ENCODE results near the gene TPSB2.
A peak's percentile ranks its signal among the peaks of the same experiment; 100 is the strongest.
"Not testable (repeated sequence)": the region's sequence is repeated elsewhere in the genome, so short reads cannot be mapped to it uniquely, and the experiment has no call there.

The TPSB2 gene

GRCh38 chr16:1194665-1195392 lies 35.2 kb downstream of the TPSB2 start:
- H3K27me3 Mint-ChIP-seq, result peaks cover 14% of the 10 kb centered on the region
- H3K27ac Mint-ChIP-seq, result no peak overlapping the region
- no peak overlapping the region for H3K4me3 Mint-ChIP-seq
- H3K9me3 Mint-ChIP-seq, result peaks cover 0 to 3% of the 10 kb centered on the region in 2 donors
- ATAC-seq (peak; percentile 42), DNase-seq (peak; percentile 31 to 37)
- peaks cover 15% of the 10 kb centered on the region for H3K4me1 Mint-ChIP-seq

DNA sequence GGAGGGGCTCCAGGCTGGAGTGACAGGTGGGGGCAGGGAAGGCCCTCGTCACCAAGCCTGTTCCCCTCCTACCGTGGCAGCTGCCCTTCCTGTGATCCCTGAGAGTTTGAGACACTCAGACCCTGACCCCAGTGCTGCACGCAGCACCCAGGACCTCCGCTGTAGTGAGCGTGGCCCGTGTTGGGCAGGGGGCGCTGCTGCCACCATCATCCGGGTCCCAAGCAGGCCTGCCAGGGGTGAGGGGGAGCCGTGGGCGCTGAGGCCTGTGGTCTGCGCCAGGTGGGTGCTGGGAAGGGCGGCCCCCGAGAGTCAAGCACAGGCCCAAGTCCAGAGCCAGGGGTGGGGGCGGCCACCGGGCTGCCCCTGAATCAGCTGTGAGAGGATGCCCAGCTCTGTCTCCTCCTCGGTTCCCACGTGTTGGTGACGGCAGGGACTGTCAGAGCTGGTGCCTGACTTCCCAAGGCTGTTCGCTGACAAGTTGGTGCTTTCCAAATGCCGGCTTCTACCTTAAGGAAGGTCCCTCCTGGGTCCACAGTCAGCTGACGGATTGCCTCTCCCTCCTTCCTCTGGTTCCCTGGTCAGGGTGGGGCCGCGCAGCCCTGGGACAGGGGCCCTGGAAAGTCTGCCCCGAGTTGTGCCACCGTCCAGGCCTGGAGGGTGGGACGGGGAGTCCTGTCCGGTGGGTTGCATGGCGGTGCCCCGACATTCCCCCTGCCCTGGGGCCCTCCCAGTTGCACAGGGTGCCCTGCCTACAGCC lies 36.0 kb downstream of the TPSB2 start:
- Mint-ChIP-seq H3K27me3 (peaks cover 18% of the 10 kb centered on the region), H3K27ac (no peak overlapping the region), H3K4me3 (no peak overlapping the region), H3K9me3 (no peaks in the 10 kb centered on the region), H3K4me1 (peaks cover 15% of the 10 kb centered on the region)
- ATAC-seq (peak; percentile 21), DNase-seq (no peak)

GRCh38 chr16:1193143-1193824 lies 36.7 kb downstream of the TPSB2 start:
- H3K4me1 Mint-ChIP-seq, result peaks cover 15% of the 10 kb centered on the region
- no peak overlapping the region for H3K4me3 Mint-ChIP-seq
- no peak for DNase-seq
- no peak overlapping the region for H3K27ac Mint-ChIP-seq
- peaks cover 23% of the 10 kb centered on the region for H3K27me3 Mint-ChIP-seq
- no peak for ATAC-seq
- H3K9me3 Mint-ChIP-seq, result no peaks in the 10 kb centered on the region

- ATAC-seq, result no peak
- peaks cover 28% of the 10 kb centered on the region for H3K27me3 Mint-ChIP-seq
- peaks cover 14% of the 10 kb centered on the region for H3K4me1 Mint-ChIP-seq
- H3K4me3 Mint-ChIP-seq, result no peak overlapping the region
- H3K9me3 Mint-ChIP-seq, result no peaks in the 10 kb centered on the region
- DNase-seq, result no peak
- no peak overlapping the region for H3K27ac Mint-ChIP-seq
Measured at GRCh38 chr16:1192384-1193073, 37.5 kb downstream of the TPSB2 start.

GRCh38 chr16:1190789-1191188 lies 39.2 kb downstream of the TPSB2 start:
- H3K27ac Mint-ChIP-seq, H3K4me1 Mint-ChIP-seq, H3K9me3 Mint-ChIP-seq, H3K4me3 Mint-ChIP-seq, DNase-seq, ATAC-seq: not testable (repeated sequence)
- H3K27me3 Mint-ChIP-seq, result peaks cover 29% of the 10 kb centered on the region

DNA sequence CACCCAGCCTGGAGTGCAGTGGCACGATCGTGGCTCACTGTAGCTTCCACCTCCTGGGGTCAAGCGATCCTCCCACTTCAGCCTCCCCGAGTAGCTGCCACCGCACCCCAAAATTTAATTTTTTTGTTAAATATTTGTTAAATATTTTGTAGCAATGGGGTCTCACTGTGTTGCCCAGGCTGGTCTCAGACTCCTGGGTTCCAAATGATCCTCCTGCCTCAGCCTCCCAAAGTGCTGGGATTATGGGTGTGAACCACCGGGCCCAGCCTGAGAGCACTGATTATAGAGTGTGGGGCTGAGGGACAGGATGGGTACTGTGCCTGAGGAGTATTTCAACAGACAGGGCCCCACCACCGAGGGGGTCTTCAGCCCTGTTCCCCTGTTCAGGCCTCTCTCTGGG lies 40.5 kb downstream of the TPSB2 start:
- no peak overlapping the region for H3K27ac Mint-ChIP-seq
- H3K4me1 Mint-ChIP-seq, result no peaks in the 10 kb centered on the region
- no peaks in the 10 kb centered on the region for H3K9me3 Mint-ChIP-seq
- no peak for ATAC-seq
- H3K27me3 Mint-ChIP-seq, result peaks cover 29% of the 10 kb centered on the region
- H3K4me3 Mint-ChIP-seq, result no peak overlapping the region
- DNase-seq, result no peak

DNA sequence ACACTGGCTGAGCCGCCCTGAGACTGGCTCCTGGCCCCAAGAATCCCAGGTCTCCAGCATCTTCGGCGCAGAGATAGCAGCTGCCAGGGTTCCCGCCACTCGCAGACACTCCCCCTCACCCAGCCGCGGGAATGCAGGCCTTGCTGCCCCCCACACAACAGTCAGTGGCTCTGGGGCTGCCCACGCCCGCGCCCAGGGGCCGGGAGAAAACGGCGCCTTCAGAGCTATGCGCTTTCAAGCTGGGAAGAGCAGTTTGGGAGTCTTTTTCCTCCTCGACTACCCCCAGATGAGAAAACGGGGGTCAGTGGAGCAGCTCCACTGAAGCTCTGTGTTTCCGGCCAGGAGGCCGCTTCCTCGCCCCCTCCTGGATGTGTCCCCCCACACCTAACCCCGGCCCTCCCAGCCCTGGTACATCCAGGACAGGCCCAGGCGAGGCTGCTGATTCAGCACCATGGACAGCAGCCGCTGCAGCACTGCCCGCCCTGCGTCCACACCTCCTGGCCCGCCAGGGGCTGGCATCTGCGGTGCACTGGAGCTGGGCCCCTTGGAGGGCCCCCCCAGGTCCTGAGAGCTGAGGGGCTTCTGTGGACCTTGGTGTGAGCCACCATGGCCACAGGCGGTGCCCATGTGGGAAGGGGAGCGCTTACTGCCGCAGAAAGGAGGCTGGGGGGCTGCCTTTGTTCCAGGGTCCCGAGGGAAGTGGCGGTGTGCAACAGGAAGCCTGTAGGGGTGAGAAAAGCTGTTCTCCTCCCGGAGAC lies 41.4 kb downstream of the TPSB2 start:
- peak; percentile 47 for ATAC-seq
- Mint-ChIP-seq H3K9me3 (no peaks in the 10 kb centered on the region), H3K27ac (no peak overlapping the region), H3K27me3 (peaks cover 29% of the 10 kb centered on the region), H3K4me1 (no peaks in the 10 kb centered on the region), H3K4me3 (no peak overlapping the region)
- peak; percentile 44 for DNase-seq

- not testable (repeated sequence) for H3K4me1 Mint-ChIP-seq
Measured at GRCh38 chr16:1185460-1186207, 44.4 kb downstream of the TPSB2 start.

GRCh38 chr16:1184980-1185379 lies 45.0 kb downstream of the TPSB2 start:
- peaks cover 15% of the 10 kb centered on the region for H3K27me3 Mint-ChIP-seq
- no peak overlapping the region for H3K27ac Mint-ChIP-seq
- H3K9me3 Mint-ChIP-seq, result no peaks in the 10 kb centered on the region
- no peak for ATAC-seq
- H3K4me3 Mint-ChIP-seq, result no peak overlapping the region
- no peaks in the 10 kb centered on the region for H3K4me1 Mint-ChIP-seq
- no peak for DNase-seq

More at GRCh38 chr16:1185460-1186207, 44.4 kb downstream of the TPSB2 start:
- H3K27me3 Mint-ChIP-seq, result peaks cover 15% of the 10 kb centered on the region
- DNase-seq, H3K4me3 Mint-ChIP-seq, H3K9me3 Mint-ChIP-seq, H3K27ac Mint-ChIP-seq: not testable (repeated sequence)
- peak; percentile 62 for ATAC-seq

DNA sequence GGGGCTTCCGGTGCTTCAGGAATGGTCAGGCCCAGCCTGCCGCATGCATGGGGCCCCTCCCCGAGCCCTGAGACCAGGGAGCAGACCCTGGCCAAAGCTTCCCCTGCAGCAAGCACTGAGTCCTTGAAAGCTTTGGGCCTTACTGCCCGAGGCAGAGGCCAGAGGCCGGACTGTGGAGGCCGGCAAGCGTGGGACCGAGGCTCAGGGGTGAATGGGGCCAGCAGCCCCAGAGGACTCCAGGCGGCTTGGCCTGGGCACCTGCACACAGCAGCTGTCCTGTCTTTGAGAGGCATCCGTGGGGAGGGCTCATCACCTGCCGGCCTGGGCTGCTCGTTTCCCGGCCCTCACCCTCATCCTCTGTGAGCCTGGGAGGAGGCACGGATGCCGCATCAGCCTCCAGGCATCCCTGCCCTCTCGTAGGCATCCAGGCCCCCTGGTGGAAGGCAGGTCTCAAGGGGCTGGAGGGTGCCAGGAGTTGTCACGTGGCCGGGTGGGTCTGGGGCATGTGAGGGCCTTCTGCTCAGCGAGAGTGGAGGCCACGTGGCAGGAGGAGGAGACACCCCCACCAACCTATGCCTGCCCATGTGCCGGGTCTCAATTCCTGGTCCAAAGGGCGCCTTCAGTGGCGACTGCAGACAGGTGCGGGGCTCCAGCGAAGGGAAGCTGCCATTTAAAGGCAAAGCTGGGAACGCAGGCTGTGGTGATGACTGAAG lies 45.7 kb downstream of the TPSB2 start:
- ATAC-seq (no peak), DNase-seq (no peak)
- no peak overlapping the region for H3K27ac Mint-ChIP-seq
- no peaks in the 10 kb centered on the region for H3K9me3 Mint-ChIP-seq
- no peak overlapping the region for H3K4me3 Mint-ChIP-seq
- no peaks in the 10 kb centered on the region for H3K4me1 Mint-ChIP-seq
- peaks cover 14% of the 10 kb centered on the region for H3K27me3 Mint-ChIP-seq

- Mint-ChIP-seq H3K4me1 (no peaks in the 10 kb centered on the region), H3K4me3 (no peak overlapping the region), H3K27me3 (peaks cover 6% of the 10 kb centered on the region), H3K27ac (no peak overlapping the region), H3K9me3 (no peaks in the 10 kb centered on the region)
- ATAC-seq (no peak), DNase-seq (no peak)
Measured at GRCh38 chr16:1182950-1183907, 46.8 kb downstream of the TPSB2 start.

- no peak for DNase-seq
- no peak for ATAC-seq
- Mint-ChIP-seq H3K4me3 (no peak overlapping the region), H3K9me3 (no peaks in the 10 kb centered on the region), H3K27me3 (no peaks in the 10 kb centered on the region), H3K27ac (no peak overlapping the region), H3K4me1 (no peaks in the 10 kb centered on the region)
Measured at GRCh38 chr16:1182316-1182671, 47.7 kb downstream of the TPSB2 start.
